Ovary (tissue), 3 donors: ENCODE results near the gene RNF128.

Experiments
- POLR2A ChIP-seq: fragments of 450-650 bp; IDR thresholded peaks from one replicate; pipeline ENCODE4 v1.6.1; 2017; ENCODE audit warnings: antibody characterized with exemption, mild to moderate bottlenecking, moderate library complexity
- TF ChIP-seq, protein P1 (sequence below), 3 donors: fragments of 450-650 bp in 2 of 3; fragments of 200-600 bp in 1 of 3; IDR thresholded peaks; one replicate each; pipeline versions ENCODE4 v1.5.1 to v1.8.0; 2016 to 2022; ENCODE audit warnings: antibody characterized with exemption in 3 of 3, mild to moderate bottlenecking in 1 of 3
- donor health status: DM: no; HTN: no; CAD: no.

- TF ChIP-seq, protein P1, sequence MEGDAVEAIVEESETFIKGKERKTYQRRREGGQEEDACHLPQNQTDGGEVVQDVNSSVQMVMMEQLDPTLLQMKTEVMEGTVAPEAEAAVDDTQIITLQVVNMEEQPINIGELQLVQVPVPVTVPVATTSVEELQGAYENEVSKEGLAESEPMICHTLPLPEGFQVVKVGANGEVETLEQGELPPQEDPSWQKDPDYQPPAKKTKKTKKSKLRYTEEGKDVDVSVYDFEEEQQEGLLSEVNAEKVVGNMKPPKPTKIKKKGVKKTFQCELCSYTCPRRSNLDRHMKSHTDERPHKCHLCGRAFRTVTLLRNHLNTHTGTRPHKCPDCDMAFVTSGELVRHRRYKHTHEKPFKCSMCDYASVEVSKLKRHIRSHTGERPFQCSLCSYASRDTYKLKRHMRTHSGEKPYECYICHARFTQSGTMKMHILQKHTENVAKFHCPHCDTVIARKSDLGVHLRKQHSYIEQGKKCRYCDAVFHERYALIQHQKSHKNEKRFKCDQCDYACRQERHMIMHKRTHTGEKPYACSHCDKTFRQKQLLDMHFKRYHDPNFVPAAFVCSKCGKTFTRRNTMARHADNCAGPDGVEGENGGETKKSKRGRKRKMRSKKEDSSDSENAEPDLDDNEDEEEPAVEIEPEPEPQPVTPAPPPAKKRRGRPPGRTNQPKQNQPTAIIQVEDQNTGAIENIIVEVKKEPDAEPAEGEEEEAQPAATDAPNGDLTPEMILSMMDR (IDR thresholded peaks at IDR 0.05) = no peak
- no peak for TF ChIP-seq POLR2A
Measured at GRCh38 chrX:106698693-106699092, 27.8 kb upstream of the RNF128 start.
